A673 (cell line): Measurements from ENCODE around the gene NUP62. TPM values are rescaled to one million over a fixed set of nuclear protein-coding genes. Genes with fewer than 3 reads are reported as not detected.

Experiments
- BruUV-seq: library from RNA; stranded (reverse); fragments of 400-500 nt; replicated peaks from 2 replicates; lab custom pipeline; 2021; lab: Mats Ljungman, UMichigan
- CTCF ChIA-PET: fragments of 300-600 bp; sonication (Branson Sonifier 250); formaldehyde crosslinking; loops from one replicate; lab custom pipeline; 2022; ENCODE audit warnings: antibody characterized with exemption; lab: Charles Lee
- POLR2A ChIA-PET: fragments of 300-600 bp; sonication (Branson Sonifier 250); formaldehyde crosslinking; loops from one replicate; lab custom pipeline; 2022; ENCODE audit warnings: antibody characterized with exemption; ENCODE audit not compliant: low non-redundant PET; lab: Charles Lee
- DNase-seq: peaks from one replicate; pipeline ENCODE4 v3.0.0-alpha.2; 2015; ENCODE audit warnings: low spot score
- H3K27ac ChIP-seq: fragments of 200-600 bp; sonication (generic); 2 replicates; pipeline ENCODE4 v1.5.1; 2016; ENCODE audit warnings: mixed run types, low read depth, mild to moderate bottlenecking, mixed read lengths, antibody characterized with exemption, low read length; ENCODE audit not compliant: poor library complexity, severe bottlenecking
- H3K27me3 ChIP-seq: fragments of 200-600 bp; sonication (generic); replicated peaks from 2 replicates; pipeline ENCODE4 v1.6.1; 2017; ENCODE audit warnings: mixed run types, low read depth, mild to moderate bottlenecking, mixed read lengths, antibody characterized with exemption, low read length; ENCODE audit not compliant: insufficient read depth, poor library complexity
- H3K36me3 ChIP-seq: fragments of 200-600 bp; sonication (generic); 2 replicates; pipeline ENCODE4 v1.6.1; 2016; ENCODE audit warnings: mixed run types, mild to moderate bottlenecking, mixed read lengths, antibody characterized with exemption, low read length; ENCODE audit not compliant: insufficient read depth, poor library complexity, severe bottlenecking
- H3K4me1 ChIP-seq: fragments of 200-600 bp; sonication (generic); 2 replicates; pipeline ENCODE4 v1.6.1; 2017; ENCODE audit warnings: mixed run types, mild to moderate bottlenecking, mixed read lengths, antibody characterized with exemption, low read length; ENCODE audit not compliant: insufficient read depth, poor library complexity, severe bottlenecking
- H3K4me3 ChIP-seq: fragments of 200-600 bp; sonication (generic); 2 replicates; pipeline ENCODE4 v1.5.1; 2016; ENCODE audit warnings: low read depth, mixed run types, mild to moderate bottlenecking, mixed read lengths, low read length; ENCODE audit not compliant: poor library complexity, severe bottlenecking
- H3K9me3 ChIP-seq: fragments of 200-600 bp; sonication (generic); 2 replicates; pipeline ENCODE4 v1.6.1; 2016; ENCODE audit warnings: mixed run types, low read depth, mild to moderate bottlenecking, mixed read lengths, antibody characterized with exemption, low read length; ENCODE audit not compliant: poor library complexity, severe bottlenecking
- EZH2 ChIP-seq: fragments of 200-600 bp; sonication (generic); IDR thresholded peaks from 2 replicates; pipeline ENCODE4 v1.6.1; 2017; ENCODE audit warnings: borderline replicate concordance, low read depth, mild to moderate bottlenecking, mixed read lengths, antibody characterized with exemption, low read length; ENCODE audit not compliant: poor library complexity, severe bottlenecking
- intact Hi-C: fragments of 100-400 bp; cut with micrococcal nuclease; formaldehyde crosslinking; loops from one replicate; pipeline ENCODE4 v1.10.0; 2022; ENCODE audit not compliant: unreplicated experiment
- total RNA-seq: library from RNA; stranded (reverse); gene quantifications from 2 replicates; pipeline ENCODE4 v1.2.3, GENCODE V29; 2021
- TF ChIP-seq, protein P1 (sequence below): fragments of 300-800, 200-600 bp; sonication (generic); conservative IDR thresholded peaks from 2 replicates; pipeline ENCODE4 v1.5.1; 2017; ENCODE audit warnings: low read depth, mild to moderate bottlenecking, antibody characterized with exemption, low read length, moderate library complexity, mixed read lengths

NUP62 gene
- total RNA-seq, 1 experiment from 2014 or later = 98.5 TPM

DNA sequence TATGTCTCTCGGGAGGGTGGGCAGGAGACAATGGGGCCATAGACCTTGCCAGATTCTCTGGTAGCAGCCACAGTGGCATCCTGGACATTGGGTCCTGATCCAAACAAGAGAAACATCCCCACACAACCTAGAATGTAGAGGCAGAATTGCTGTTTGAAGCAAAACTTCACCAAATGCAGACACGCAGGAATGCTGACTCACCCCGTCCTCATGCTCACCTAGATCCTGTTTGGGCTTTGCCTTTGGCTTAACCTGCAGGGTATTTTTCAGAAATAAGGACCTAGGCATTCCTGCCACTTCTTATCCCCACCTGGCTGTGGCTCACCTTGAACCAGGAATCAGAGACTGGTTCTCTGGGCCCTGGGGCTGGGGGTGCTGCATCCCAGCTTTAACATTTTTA, 44.5 kb downstream of the NUP62 start:
- intact Hi-C loops = no loop called here
- Histone ChIP-seq H3K9me3 (peaks cover 8% of the 10 kb centered on the region), H3K36me3 (peaks cover 48% of the 10 kb centered on the region), H3K4me3 (no peak overlapping the region), H3K4me1 (no peaks in the 10 kb centered on the region), H3K27me3 (no peaks in the 10 kb centered on the region), H3K27ac (no peak overlapping the region)
- DNase-seq = no peak
- ChIA-PET CTCF (interaction anchor here (0.6 kb wide), 1 partner anchor 13 kb away, joined by 6 read pairs; no protein-coding TSS in a partner anchor), POLR2A (interaction anchor here (0.5 kb wide), 1 partner anchor 40 kb away, joined by 3 read pairs; no protein-coding TSS in a partner anchor)
- BruUV-seq = no TSS peak
- TF ChIP-seq, protein P1, sequence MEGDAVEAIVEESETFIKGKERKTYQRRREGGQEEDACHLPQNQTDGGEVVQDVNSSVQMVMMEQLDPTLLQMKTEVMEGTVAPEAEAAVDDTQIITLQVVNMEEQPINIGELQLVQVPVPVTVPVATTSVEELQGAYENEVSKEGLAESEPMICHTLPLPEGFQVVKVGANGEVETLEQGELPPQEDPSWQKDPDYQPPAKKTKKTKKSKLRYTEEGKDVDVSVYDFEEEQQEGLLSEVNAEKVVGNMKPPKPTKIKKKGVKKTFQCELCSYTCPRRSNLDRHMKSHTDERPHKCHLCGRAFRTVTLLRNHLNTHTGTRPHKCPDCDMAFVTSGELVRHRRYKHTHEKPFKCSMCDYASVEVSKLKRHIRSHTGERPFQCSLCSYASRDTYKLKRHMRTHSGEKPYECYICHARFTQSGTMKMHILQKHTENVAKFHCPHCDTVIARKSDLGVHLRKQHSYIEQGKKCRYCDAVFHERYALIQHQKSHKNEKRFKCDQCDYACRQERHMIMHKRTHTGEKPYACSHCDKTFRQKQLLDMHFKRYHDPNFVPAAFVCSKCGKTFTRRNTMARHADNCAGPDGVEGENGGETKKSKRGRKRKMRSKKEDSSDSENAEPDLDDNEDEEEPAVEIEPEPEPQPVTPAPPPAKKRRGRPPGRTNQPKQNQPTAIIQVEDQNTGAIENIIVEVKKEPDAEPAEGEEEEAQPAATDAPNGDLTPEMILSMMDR = no peak
- no peak for TF ChIP-seq EZH2

DNA sequence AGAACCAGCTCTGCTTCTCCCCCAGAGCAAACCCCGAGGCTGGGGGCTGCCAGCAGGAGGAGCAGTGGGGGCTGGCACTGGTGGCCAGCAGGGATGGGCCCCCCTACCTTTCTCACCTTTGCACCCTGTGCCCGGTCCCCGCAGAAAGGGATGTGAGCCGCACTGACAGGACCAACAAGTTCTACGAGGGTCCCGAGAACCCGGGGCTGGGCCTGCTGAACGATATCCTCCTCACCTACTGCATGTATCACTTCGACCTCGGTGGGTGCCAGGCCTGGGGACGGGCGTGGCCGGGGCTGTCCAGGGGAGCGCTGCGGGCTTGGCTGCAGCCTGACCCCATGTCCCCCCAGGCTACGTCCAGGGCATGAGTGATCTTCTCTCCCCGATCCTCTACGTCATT, 45.2 kb downstream of the NUP62 start:
- ChIA-PET POLR2A (no interaction called here), CTCF (no interaction called here)
- intact Hi-C loops = no loop called here
- Histone ChIP-seq H3K9me3 (peaks cover 8% of the 10 kb centered on the region), H3K27ac (no peak overlapping the region), H3K36me3 (peaks cover 51% of the 10 kb centered on the region), H3K27me3 (no peaks in the 10 kb centered on the region), H3K4me3 (no peak overlapping the region), H3K4me1 (peaks cover under 1% of the 10 kb centered on the region)
- no TSS peak for BruUV-seq
- DNase-seq = no peak
- TF ChIP-seq, protein P1 = no peak

DNA sequence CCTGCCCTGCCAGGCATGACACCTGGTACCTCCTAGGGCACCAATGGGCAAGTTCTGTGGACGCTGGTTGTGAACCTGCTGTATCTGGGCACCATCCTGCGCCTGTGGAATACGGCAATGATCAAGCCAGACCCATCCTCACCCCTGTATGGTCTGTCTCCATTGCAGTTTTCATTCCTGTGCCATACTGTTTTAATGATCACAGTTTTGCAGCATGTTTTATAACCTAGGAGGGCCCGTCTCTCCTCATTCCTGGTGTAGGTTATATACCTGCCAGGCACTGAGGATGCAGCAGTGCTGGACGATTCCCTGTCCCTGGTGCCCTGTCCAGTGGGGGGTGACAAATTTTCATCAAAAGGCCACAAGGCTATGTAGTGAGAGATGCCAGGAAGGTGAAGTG, 46.2 kb downstream of the NUP62 start:
- no peak for DNase-seq
- Histone ChIP-seq H3K27me3 (no peaks in the 10 kb centered on the region), H3K27ac (no peak overlapping the region), H3K4me3 (no peak overlapping the region), H3K36me3 (peaks cover 51% of the 10 kb centered on the region), H3K4me1 (peaks cover 10% of the 10 kb centered on the region), H3K9me3 (peaks cover 8% of the 10 kb centered on the region)
- ChIA-PET CTCF (no interaction called here), POLR2A (no interaction called here)
- BruUV-seq = no TSS peak
- TF ChIP-seq EZH2 = no peak
- TF ChIP-seq, protein P1 = no peak
- intact Hi-C loops = no loop called here
